ENCODE measurements around the gene PPWD1. TPM values are rescaled to one million over a fixed set of nuclear protein-coding genes. Genes with fewer than 3 reads are reported as not detected.

Gene PPWD1
- total RNA-seq, 2 experiments from 2014 or later, result 51.5 to 54.3 TPM

GRCh38 chr5:65530904-65531303 lies 32.2 kb upstream of the PPWD1 start:
- intact Hi-C loops (cut with micrococcal nuclease; ENCODE audit: unreplicated experiment), result no loop called here
- H3K27ac ChIP-seq (ENCODE audit: low read depth, low read length, poor library complexity, severe bottlenecking), result no peak overlapping the region
- TF ChIP-seq CTCF (conservative IDR thresholded peaks at IDR 0.05; ENCODE audit: low read length) (no peak), EZH2phosphoT487 (IDR thresholded peaks at IDR 0.05; ENCODE audit: borderline replicate concordance, low read depth, low read length) (no peak)
- H4K20me1 ChIP-seq (ENCODE audit: insufficient read depth, low read length), result no peaks in the 10 kb centered on the region
- ChIA-PET POLR2A (interaction anchor here (0.6 to 1.7 kb wide), 2 partner anchors 12 to 196 kb away, joined by 6 read pairs; no protein-coding TSS in a partner anchor), CTCF (ENCODE audit: unreplicated experiment) (no interaction called here)
- DNase-seq (ENCODE audit: low spot score), result no peak
- H3K9me3 ChIP-seq (ENCODE audit: low read length), result no peaks in the 10 kb centered on the region
- H3K4me3 ChIP-seq (ENCODE audit: low read depth, low read length, poor library complexity, severe bottlenecking), result no peak overlapping the region
- H3K79me2 ChIP-seq (ENCODE audit: insufficient read depth, low read depth, low read length), result no peaks in the 10 kb centered on the region
- H2AFZ ChIP-seq (ENCODE audit: low read length), result no peak overlapping the region
- BruUV-seq (replicated peaks), result no TSS peak
- no peaks in the 10 kb centered on the region for H3K4me1 ChIP-seq (ENCODE audit: insufficient read depth, low read length, poor library complexity, severe bottlenecking)
- H3K4me2 ChIP-seq (ENCODE audit: low read length), result no peak overlapping the region
- H3K36me3 ChIP-seq (ENCODE audit: insufficient read depth, low read length), result peaks cover 38% of the 10 kb centered on the region
- no peaks in the 10 kb centered on the region for H3K9me2 ChIP-seq (ENCODE audit: insufficient read depth, low read length)

- Histone ChIP-seq H3K4me2 (ENCODE audit: low read length) (no peak overlapping the region), H4K20me1 (ENCODE audit: insufficient read depth, low read length) (no peaks in the 10 kb centered on the region), H3K27ac (ENCODE audit: low read depth, low read length, poor library complexity, severe bottlenecking) (no peak overlapping the region), H3K9me2 (ENCODE audit: insufficient read depth, low read length) (no peaks in the 10 kb centered on the region), H3K36me3 (ENCODE audit: insufficient read depth, low read length) (peaks cover 50% of the 10 kb centered on the region), H3K4me1 (ENCODE audit: insufficient read depth, low read length, poor library complexity, severe bottlenecking) (no peaks in the 10 kb centered on the region), H3K79me2 (ENCODE audit: insufficient read depth, low read depth, low read length) (no peaks in the 10 kb centered on the region), H3K9me3 (ENCODE audit: low read length) (no peaks in the 10 kb centered on the region), H2AFZ (ENCODE audit: low read length) (no peak overlapping the region), H3K4me3 (ENCODE audit: low read depth, low read length, poor library complexity, severe bottlenecking) (no peak overlapping the region)
- ChIA-PET CTCF (ENCODE audit: unreplicated experiment) (no interaction called here), POLR2A (interaction anchor here (0.8 to 1.3 kb wide), 4 partner anchors 16 to 72 kb away, joined by 3 to 4 read pairs (median 3); partner anchors contain the start of gene ADAMTS6)
- intact Hi-C loops (cut with micrococcal nuclease; ENCODE audit: unreplicated experiment), result no loop called here
- DNase-seq (ENCODE audit: low spot score), result no peak
- no TSS peak for BruUV-seq (replicated peaks)
- no peak for TF ChIP-seq CTCF (conservative IDR thresholded peaks at IDR 0.05; ENCODE audit: low read length)
Observed at GRCh38 chr5:65535529-65535987, 27.5 kb upstream of the PPWD1 start.

- Histone ChIP-seq H3K27ac (ENCODE audit: low read depth, low read length, poor library complexity, severe bottlenecking) (no peak overlapping the region), H3K9me3 (ENCODE audit: low read length) (no peaks in the 10 kb centered on the region), H3K4me3 (ENCODE audit: low read depth, low read length, poor library complexity, severe bottlenecking) (no peak overlapping the region), H3K36me3 (ENCODE audit: insufficient read depth, low read length) (peaks cover 83% of the 10 kb centered on the region), H3K79me2 (ENCODE audit: insufficient read depth, low read depth, low read length) (no peaks in the 10 kb centered on the region), H3K4me2 (ENCODE audit: low read length) (no peak overlapping the region), H4K20me1 (ENCODE audit: insufficient read depth, low read length) (no peaks in the 10 kb centered on the region), H3K4me1 (ENCODE audit: insufficient read depth, low read length, poor library complexity, severe bottlenecking) (no peaks in the 10 kb centered on the region), H2AFZ (ENCODE audit: low read length) (no peak overlapping the region), H3K9me2 (ENCODE audit: insufficient read depth, low read length) (no peaks in the 10 kb centered on the region)
- no peak for DNase-seq (ENCODE audit: low spot score)
- BruUV-seq (replicated peaks), result no TSS peak
- intact Hi-C loops (cut with micrococcal nuclease; ENCODE audit: unreplicated experiment), result no loop called here
- TF ChIP-seq EZH2phosphoT487 (IDR thresholded peaks at IDR 0.05; ENCODE audit: borderline replicate concordance, low read depth, low read length), result no peak
- no peak for TF ChIP-seq CTCF (conservative IDR thresholded peaks at IDR 0.05; ENCODE audit: low read length)
- ChIA-PET CTCF (ENCODE audit: unreplicated experiment) (no interaction called here), POLR2A (interaction anchor here (0.5 kb wide), 1 partner anchor 27 kb away, joined by 3 read pairs; no protein-coding TSS in a partner anchor)
Observed at GRCh38 chr5:65539827-65540226, 23.3 kb upstream of the PPWD1 start.

All from OCI-LY7 (cell line).